Eye (tissue), 1 donor: Measurements from ENCODE around the gene KDM4B.

Source experiments
- DNase-seq: peaks from one replicate; pipeline ENCODE4 v3.0.0-alpha.2; 2015

KDM4B gene

GRCh38 chr19:5141850-5142724 is 173.2 kb downstream of the KDM4B start:
- no peak for DNase-seq

DNA sequence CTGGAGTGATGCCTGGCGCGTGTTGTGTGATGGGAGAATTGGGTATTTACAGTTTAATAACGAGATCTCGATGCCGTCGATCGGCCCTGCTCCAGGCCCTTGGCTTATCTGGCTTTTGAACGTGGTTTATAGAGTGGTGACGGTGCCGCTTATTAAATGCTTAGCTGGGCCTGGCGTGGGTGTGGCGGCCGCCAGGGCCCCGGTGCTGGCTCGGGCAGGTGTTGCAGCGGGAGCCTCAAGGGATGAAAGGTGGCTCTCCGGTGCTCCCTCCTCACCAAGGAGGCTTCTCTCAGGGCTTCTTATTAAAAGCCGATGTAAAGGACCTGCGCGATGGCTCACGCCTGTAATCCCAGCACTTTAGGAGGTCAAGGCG is 173.8 kb downstream of the KDM4B start:
- DNase-seq, result no peak

- no peak for DNase-seq
These were observed 174.8 kb downstream of the KDM4B start for GRCh38 chr19:5143471-5144411.

DNA sequence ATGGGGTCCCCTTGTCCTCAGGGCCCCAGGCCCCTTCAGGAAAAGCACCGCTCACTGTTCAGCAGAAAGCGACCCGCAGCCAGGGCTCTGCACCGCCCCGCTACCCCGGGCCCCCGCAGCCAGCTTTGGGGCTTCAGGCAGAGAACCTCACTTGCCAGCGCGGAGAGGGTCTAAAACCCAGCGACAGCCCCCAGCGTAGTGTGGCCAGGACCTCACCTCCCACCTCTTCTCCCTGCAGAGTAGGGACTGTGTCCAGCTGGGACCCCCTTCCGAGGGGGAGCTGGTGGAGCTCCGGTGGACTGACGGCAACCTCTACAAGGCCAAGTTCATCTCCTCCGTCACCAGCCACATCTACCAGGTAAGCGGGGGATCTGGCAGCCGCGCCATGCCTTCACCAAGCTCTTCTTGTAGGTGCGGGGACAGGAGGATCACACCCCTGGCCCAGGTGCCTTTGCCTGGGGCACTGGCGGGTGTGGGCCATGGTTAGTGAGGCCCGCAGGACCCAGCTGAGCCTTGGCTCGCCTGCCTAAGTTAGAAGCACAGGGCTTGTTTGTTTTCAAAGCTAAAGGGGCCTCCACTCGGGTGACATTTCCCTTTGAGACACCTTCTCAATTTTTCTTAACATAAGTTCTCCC is 175.7 kb downstream of the KDM4B start:
- DNase-seq, result no peak

DNA sequence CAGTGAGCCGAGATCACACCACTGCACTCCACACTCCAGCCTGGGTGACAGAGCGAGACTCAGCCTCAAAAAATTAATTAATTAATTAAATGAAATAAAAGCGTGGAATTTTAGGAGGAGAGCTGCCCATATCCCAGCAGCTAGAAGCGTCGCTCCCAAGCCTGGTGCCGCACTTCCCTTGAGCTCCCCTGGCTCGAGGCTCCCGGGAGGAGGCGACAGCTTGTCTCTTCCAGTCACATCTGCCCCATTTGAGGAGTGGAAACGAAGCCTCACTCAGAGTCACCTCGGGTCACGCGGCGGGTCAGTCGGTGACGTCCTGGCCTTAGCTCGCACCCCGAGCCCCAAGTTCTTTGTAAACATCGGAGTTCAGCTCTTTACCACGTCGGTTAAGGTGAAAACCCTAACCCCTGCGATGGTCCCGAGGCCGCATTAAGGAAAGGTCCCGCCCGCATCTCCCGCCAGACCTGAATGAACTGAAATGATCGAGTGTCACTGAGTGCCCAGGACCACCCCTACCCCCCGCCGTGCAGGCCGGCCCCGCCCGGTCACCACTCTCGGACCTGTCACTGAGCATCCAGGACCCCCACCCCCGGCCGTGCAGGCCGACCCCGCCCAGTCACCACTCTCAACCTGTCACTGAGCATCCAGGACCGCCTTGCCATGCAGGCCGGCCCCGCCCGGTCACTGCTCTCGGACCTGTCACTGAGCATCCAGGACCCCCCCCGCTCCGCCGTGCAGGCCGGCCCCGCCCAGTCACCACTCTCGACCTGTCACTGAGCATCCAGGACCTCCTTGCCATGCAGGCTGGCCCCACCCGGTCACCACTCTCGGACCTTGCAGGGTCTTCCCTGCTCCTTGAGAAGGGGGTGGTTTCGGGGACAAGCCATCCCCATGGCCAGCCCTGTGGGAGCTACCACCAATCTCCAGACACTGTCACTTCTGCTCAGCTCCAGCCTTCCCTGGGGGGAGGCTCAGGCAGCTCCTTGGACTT is 176.9 kb downstream of the KDM4B start:
- DNase-seq, result no peak

DNA sequence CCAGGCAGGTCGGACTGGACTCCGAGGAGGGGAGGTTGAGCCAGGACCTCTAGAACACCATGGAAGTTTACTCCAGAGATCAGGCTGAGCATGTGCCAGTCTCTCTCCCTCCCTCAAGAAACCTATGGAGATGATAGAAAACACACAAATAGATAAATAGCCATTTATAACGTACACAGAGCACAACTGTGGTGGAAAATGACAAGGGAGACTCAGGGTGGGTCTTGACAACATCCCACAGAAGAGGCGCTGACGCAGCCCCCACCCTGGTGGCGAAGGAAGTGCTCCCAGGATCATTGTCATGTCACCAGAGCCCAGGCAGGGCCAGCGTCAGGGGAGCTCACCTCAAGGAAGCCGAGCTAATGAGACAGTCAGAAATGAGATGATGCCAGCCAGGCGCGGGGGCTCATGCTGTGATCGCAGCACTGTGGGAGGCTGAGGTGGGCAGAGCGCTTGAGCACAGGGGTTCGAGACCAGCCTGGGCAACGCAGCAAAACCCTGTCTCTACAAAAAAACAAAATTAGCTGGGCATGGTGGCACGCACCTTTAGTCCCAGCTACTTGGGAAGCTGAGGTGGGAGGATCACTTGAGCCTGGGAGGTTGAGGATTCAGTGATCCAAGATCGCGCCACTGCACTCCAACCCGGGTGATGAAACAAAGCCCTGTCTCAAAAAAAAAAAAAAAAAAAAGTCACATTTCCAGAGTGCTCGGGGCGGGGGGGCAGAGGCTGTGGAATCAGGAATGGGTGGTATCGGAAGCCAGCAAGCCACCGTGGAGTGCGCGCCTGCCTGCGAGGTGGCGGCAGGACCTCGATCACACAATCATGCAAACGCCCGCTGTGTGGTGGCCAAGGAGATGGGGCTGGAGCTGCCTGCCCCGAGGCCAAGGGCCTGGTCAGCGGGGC is 178.4 kb downstream of the KDM4B start:
- DNase-seq, result no peak

GRCh38 chr19:5147978-5148793 is 179.3 kb downstream of the KDM4B start:
- DNase-seq, result no peak

GRCh38 chr19:5148794-5149190 is 179.9 kb downstream of the KDM4B start:
- DNase-seq, result no peak

DNA sequence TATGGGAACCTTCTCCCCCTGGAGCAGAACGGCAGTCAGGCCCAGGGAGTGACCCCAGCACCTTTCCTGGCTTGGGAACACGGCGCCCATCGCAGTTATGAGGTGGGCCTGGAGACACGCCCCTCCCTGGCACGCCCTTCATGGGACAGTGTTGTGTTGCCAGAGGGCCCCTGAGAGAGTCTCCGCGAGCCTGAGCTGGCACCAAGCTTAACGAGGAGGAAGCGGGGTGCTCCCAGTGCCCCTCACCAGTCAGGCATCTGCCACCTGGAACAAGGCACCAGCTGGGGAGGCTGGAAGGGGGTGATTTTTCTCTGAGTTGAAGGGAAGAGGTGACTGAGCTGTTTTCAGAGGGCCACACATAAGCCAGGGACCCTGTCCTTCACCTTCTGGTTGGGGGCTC is 180.6 kb downstream of the KDM4B start:
- no peak for DNase-seq

DNA sequence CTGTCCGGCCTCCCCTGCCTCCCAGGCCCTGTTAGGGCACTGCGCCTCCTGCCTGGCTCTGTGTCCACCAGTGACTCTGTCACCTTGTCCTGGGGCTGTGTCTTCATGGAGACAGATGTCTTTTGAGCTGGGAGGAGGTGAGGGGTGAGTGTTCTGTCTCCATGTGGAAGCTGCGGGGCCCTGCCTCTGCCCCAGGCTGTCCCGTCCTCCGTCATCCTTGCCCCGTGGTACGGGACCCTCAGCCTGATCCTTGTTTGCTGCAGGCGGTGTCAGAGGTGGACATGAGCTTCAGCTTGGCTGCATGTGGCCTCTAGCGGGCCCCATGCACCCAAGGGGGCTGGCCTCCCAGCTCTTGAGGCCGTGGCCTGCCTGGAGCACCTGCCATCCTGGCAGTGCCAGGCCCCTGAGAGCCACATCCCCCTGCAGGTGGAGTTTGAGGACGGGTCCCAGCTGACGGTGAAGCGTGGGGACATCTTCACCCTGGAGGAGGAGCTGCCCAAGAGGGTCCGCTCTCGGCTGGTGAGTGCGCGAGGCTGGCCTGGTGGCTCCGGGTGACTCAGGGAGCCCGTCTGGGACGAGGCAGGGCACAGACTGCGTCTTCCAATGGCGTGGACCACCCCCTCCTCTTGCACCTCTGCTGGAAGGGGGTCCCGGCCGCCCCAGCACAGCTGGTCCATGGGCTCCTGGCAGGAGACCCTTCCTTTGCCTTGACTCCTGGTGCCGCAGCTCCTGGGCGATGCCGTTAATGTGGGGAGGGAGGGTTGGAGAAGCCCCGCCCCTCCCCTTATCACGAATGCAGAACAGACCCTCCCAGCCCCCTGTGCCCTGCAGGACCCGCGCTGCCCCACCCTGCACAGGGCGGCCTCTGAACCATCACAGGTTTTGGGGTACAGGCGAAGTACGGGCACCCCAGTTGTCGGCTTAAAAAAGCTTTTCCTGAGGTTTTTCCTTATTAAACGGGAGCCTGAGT is 181.3 kb downstream of the KDM4B start:
- DNase-seq, result no peak

DNA sequence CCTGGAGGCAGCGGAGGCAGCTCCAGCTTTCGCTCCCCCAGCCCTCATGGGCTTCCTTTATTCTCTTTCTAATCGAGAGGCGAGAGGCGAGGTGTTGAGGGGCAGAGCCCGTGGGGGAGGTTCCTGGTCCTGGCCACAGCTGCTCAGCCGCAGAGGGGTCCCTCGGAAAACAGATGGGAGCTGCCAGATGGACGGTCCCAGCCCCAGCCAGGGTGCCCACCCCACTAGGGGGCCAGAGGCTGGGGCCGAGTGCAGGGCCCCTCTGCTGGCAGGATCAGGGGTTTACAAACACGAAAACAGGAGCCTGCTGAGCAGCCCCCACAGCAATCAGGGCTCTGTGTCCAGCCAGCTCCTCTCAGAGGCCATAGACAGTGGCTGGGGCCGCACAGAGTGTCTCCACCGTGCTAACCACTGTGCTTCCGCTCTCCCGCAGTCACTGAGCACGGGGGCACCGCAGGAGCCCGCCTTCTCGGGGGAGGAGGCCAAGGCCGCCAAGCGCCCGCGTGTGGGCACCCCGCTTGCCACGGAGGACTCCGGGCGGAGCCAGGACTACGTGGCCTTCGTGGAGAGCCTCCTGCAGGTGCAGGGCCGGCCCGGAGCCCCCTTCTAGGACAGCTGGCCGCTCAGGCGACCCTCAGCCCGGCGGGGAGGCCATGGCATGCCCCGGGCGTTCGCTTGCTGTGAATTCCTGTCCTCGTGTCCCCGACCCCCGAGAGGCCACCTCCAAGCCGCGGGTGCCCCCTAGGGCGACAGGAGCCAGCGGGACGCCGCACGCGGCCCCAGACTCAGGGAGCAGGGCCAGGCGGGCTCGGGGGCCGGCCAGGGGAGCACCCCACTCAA is 182.2 kb downstream of the KDM4B start:
- no peak for DNase-seq

DNA sequence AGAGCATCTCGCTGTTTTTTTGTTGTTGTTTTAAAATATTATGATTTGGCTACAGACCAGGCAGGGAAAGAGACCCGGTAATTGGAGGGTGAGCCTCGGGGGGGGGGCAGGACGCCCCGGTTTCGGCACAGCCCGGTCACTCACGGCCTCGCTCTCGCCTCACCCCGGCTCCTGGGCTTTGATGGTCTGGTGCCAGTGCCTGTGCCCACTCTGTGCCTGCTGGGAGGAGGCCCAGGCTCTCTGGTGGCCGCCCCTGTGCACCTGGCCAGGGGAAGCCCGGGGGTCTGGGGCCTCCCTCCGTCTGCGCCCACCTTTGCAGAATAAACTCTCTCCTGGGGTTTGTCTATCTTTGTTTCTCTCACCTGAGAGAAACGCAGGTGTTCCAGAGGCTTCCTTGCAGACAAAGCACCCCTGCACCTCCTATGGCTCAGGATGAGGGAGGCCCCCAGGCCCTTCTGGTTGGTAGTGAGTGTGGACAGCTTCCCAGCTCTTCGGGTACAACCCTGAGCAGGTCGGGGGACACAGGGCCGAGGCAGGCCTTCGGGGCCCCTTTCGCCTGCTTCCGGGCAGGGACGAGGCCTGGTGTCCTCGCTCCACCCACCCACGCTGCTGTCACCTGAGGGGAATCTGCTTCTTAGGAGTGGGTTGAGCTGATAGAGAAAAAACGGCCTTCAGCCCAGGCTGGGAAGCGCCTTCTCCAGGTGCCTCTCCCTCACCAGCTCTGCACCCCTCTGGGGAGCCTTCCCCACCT is 183.3 kb downstream of the KDM4B start:
- no peak for DNase-seq

DNA sequence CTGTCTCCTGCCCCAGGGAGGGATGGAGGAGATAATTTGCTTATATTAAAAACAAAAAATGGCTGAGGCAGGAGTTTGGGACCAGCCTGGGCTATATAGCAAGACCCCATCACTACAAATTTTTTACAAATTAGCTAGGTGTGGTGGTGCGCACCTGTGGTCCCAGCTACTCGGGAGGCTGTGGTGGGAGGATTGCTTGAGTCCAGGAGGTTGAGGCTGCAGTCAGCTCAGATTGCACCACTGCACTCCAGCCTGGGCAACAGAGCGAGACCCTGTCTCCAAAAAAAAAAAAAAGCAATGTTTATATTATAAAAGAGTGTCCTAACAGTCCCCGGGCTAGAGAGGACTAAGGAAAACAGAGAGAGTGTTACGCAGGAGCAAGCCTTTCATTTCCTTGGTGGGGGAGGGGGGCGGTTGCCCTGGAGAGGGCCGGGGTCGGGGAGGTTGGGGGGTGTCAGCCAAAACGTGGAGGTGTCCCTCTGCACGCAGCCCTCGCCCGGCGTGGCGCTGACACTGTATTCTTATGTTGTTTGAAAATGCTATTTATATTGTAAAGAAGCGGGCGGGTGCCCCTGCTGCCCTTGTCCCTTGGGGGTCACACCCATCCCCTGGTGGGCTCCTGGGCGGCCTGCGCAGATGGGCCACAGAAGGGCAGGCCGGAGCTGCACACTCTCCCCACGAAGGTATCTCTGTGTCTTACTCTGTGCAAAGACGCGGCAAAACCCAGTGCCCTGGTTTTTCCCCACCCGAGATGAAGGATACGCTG is 184.0 kb downstream of the KDM4B start:
- DNase-seq, result no peak

DNA sequence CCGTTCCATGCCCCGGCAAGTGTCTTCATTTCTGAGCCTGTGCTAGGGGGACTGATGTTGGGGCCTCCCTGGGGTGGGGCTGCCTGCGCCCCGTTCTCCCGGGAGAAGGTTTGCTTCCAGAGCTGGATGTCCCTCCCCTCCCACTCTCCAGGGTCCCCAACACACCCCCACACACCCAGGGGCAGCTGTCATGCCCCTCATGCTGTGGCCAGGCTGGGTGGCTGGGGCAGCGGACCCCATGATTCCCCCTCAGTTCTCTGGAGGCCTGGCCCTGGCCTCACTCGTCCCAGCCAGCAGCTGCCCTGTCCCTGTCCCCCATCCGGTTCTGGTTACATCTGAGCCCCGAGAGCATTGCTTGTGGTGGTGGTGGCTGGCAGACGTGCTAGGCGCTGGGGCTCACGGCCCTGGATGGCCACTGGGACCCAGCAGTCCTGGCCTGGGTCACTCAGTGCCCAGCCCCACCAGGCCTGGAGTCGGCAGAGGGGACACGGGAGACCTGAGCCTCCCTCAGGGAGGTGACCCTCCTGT is 184.8 kb downstream of the KDM4B start:
- no peak for DNase-seq

DNA sequence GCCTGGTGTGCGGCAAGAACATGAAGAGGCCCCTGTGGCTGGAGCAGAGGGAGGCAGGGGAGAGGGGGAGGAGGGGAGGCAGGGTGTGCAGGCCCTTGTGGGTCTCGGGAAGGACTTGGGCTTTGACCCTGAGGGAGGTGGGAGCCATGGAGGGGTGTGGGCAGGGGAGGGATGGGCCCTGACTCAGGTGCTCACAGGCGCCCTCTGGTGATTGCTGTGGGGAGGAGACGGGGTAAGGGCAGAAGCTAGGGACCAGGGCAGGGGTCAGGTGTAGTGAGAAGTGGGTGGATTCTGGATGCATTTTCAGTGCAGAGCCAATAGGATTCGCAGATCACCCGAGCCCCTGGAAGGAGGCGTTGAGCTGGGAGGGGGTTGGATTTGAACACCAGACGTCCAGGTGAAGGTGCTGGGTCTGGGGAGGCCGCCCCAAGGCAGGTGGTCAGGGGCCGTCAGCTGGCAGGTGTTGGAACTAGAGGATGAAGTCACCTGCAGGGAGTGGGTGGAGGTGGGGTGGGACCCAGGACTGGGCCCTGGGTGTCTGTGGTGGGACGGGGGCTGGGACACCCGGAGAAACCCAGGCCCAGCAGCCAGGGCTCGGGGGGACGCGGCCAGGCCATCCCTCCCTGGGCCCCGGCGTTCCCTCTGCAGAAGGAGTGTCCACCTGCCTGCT is 185.4 kb downstream of the KDM4B start:
- DNase-seq, result peak; percentile 58
